ENCODE measurements around the gene MCTP1.

GRCh38 chr5:94832685-94833084, 452.2 kb downstream of the MCTP1 start:
- TF ChIP-seq CTCF (conservative IDR thresholded peaks at IDR 0.05) (no peak), ZFX (IDR thresholded peaks at IDR 0.05) (no peak)
